ENCODE measurements around the gene PDIA4. TPM values are rescaled to one million over a fixed set of nuclear protein-coding genes. Genes with fewer than 3 reads are reported as not detected.

The PDIA4 gene
- total and polyA plus RNA-seq, 12 donors, result 10.2 to 64.5 (median 24.6) TPM

- WGBS, 2 donors, result 1% methylated on average over 17 of the region's 17 CpGs
- intact Hi-C loops (cut with DNase I), result loop anchor here in 4 of 10 donors (1.0 to 5.0 kb wide), 2 partner anchors 40 to 41 kb away; partner anchors contain the start of gene PDIA4 (in 4 of the 4)
- peak; percentile 70 to 82 for DNase-seq
- no peaks in the 10 kb centered on the region for H3K36me3 ChIP-seq
- TF ChIP-seq CTCF (IDR thresholded peaks at IDR 0.05), result no peak
- peak overlapping the region; percentile 41 to 81 (median 66) for H3K4me3 ChIP-seq
- ATAC-seq, result peak; percentile 90 to 95 (median 92)
- H3K4me1 ChIP-seq, result peaks cover 2 to 39% (median 32%) of the 10 kb centered on the region in 9 donors
- no peaks in the 10 kb centered on the region for H3K9me3 ChIP-seq
- peak overlapping the region; percentile 4 to 89 (median 74) for H3K27ac ChIP-seq
- H3K27me3 ChIP-seq, result peaks cover 0 to 5% (median 0%) of the 10 kb centered on the region in 7 donors
These were observed 41.1 kb downstream of the PDIA4 start for GRCh38 chr7:148987010-148987750.

GRCh38 chr7:148986742-148987009 lies 41.6 kb downstream of the PDIA4 start:
- intact Hi-C loops (cut with DNase I), result loop anchor here in 4 of 10 donors (1.0 to 5.0 kb wide), 2 partner anchors 41 to 42 kb away; partner anchors contain the start of gene PDIA4 (in 4 of the 4)
- WGBS, 2 donors, result 36 to 61% methylated on average over 1 of the region's 1 CpG
- no peak for TF ChIP-seq CTCF (IDR thresholded peaks at IDR 0.05)
- DNase-seq, result no peak
- Histone ChIP-seq H3K4me1 (peaks cover 2 to 39% (median 32%) of the 10 kb centered on the region in 9 donors), H3K36me3 (no peaks in the 10 kb centered on the region), H3K27me3 (peaks cover 0 to 8% (median 0%) of the 10 kb centered on the region in 7 donors), H3K27ac (peak overlapping the region in 7 of 10 donors; percentile 4 to 89 (median 82)), H3K9me3 (no peaks in the 10 kb centered on the region), H3K4me3 (peak overlapping the region in 5 of 10 donors; percentile 66 to 81 (median 67))
- ATAC-seq, result no peak

- Histone ChIP-seq H3K9me3 (no peaks in the 10 kb centered on the region), H3K27me3 (peaks cover 0 to 8% (median under 1%) of the 10 kb centered on the region in 7 donors), H3K4me3 (peak overlapping the region; percentile 39 to 78 (median 67)), H3K4me1 (peaks cover 2 to 39% (median 28%) of the 10 kb centered on the region in 9 donors), H3K27ac (peak overlapping the region in 5 of 10 donors; percentile 27 to 60 (median 41)), H3K36me3 (no peaks in the 10 kb centered on the region)
- WGBS, 2 donors, result 1% methylated on average over 38 of the region's 38 CpGs
- DNase-seq (peak in 1 of 2 donors; percentile 55), ATAC-seq (peak; percentile 44 to 74 (median 58))
- no peak for TF ChIP-seq CTCF (IDR thresholded peaks at IDR 0.05)
- intact Hi-C loops (cut with DNase I), result loop anchor here in 1 of 10 donors (2.0 kb wide), 1 partner anchor 43 kb away; no protein-coding TSS in a partner anchor
These were observed 44.8 kb downstream of the PDIA4 start for GRCh38 chr7:148983200-148984146.

Data from heart right ventricle (tissue), 16 donors.